T-helper 1 cell treated with Interleukin-12 subunit alpha and Interleukin-12 subunit beta and Interleukin-4 antibody, amounts not matched to agents 30 μg/mL and 1 μg/mL, for 36 hours (primary cell): ENCODE results near the gene RYR3.

Experiments used
- H3K27ac Mint-ChIP-seq: one replicate; pipeline ENCODE4 v1.8.0; 2021; ENCODE audit warnings: mild to moderate bottlenecking, mixed read lengths
- H3K27me3 Mint-ChIP-seq: one replicate; pipeline ENCODE4 v1.8.0; 2021; ENCODE audit warnings: low read depth, mixed read lengths
- H3K36me3 Mint-ChIP-seq: one replicate; pipeline ENCODE4 v1.8.0; 2021; ENCODE audit warnings: low read depth, mixed read lengths
- H3K4me1 Mint-ChIP-seq: one replicate; pipeline ENCODE4 v1.8.0; 2021; ENCODE audit warnings: low read depth, mixed read lengths
- H3K4me3 Mint-ChIP-seq: one replicate; pipeline ENCODE4 v1.8.0; 2021; ENCODE audit warnings: mild to moderate bottlenecking, moderate library complexity, mixed read lengths
- H3K9me3 Mint-ChIP-seq: one replicate; pipeline ENCODE4 v1.8.0; 2021; ENCODE audit warnings: mixed read lengths

RYR3 gene

DNA sequence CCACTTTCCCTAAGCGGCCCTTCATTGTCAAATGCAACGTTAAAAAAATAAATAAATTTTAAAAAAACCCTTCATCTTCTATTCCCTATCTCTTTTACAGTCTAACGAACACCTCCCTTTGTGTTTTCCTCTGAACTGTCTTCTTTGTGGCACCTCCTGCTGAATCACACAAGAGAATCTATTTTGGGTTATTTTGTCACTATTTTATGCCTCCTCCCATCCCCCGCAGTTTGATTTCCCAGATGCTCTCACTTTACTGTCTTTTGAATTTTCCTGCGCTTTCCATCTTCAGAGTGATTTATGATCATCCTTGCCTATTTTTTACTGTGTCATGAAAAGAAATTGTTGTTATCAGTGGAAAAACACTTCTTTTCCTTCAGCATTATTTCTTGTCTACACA is 32.5 kb downstream of the RYR3 start:
- Mint-ChIP-seq H3K36me3 (no peaks in the 10 kb centered on the region), H3K4me1 (no peaks in the 10 kb centered on the region), H3K4me3 (no peak overlapping the region), H3K27me3 (no peaks in the 10 kb centered on the region), H3K27ac (no peak overlapping the region), H3K9me3 (no peaks in the 10 kb centered on the region)

- Mint-ChIP-seq H3K27ac (no peak overlapping the region), H3K27me3 (no peaks in the 10 kb centered on the region), H3K9me3 (no peaks in the 10 kb centered on the region), H3K36me3 (no peaks in the 10 kb centered on the region), H3K4me1 (no peaks in the 10 kb centered on the region), H3K4me3 (no peak overlapping the region)
Observed at GRCh38 chr15:33344111-33344510, 33.3 kb downstream of the RYR3 start.

DNA sequence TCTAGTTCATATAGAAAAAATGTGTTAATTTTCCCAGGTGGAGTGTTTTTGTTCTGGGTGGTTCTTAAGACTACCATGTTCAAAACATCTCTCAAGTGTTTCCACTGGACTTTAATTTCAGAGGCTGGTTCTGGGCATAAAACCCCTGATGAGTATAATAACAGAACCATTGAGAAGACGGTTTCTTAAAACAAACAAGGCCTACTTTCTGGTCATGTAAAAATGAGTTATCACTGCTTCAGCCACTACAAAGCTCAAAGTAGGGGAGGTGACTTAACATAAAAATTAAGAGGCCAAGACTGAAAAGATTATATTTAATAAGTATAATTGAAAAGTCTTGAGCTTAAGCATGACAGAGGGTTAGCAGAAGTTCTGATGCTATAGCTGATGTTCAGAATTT is 33.8 kb downstream of the RYR3 start:
- Mint-ChIP-seq H3K4me3 (no peak overlapping the region), H3K4me1 (no peaks in the 10 kb centered on the region), H3K27me3 (no peaks in the 10 kb centered on the region), H3K9me3 (no peaks in the 10 kb centered on the region), H3K36me3 (no peaks in the 10 kb centered on the region), H3K27ac (no peak overlapping the region)

DNA sequence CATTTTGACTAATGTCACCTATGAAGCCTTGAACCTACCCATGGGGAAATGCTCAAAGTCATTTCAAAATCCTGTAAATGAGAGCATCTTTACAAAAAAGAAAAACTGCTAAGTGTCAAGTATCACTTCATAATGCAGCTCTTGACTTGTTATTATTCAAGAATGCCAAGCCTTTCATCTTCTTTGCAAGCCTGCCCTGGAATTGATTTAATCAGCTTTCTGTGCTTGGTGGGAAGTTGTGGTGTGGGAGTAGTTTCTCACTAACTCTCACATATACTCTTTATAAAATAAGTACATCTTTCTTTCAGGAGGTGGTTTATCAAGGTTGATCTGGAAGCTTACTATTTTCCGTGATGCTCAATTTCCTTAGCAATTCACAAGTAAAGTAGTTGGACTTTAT is 43.6 kb downstream of the RYR3 start:
- H3K4me3 Mint-ChIP-seq: no peak overlapping the region
- H3K36me3 Mint-ChIP-seq: no peaks in the 10 kb centered on the region
- no peaks in the 10 kb centered on the region for H3K27me3 Mint-ChIP-seq
- H3K9me3 Mint-ChIP-seq: no peaks in the 10 kb centered on the region
- H3K27ac Mint-ChIP-seq: no peak overlapping the region
- H3K4me1 Mint-ChIP-seq: no peaks in the 10 kb centered on the region

DNA sequence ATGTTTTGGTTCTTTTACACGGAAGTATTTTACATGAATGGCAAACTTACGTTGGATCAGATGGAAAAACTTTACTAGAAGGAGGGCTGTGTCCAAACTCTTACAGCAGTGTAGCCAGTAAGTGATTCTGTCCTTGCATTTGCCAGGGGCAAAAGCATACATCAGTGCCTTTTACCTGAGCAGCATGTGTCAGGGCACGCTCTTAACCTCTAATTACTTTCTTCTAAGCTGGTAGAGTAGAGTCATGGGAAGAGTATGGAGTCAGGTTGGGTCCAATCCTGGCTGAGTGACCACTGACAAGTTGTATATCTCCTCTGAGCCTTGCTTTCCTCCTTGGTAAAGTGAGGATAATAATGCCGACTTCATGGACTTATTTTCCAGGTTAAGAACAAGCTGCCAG is 47.1 kb downstream of the RYR3 start:
- Mint-ChIP-seq H3K4me3 (no peak overlapping the region), H3K4me1 (no peaks in the 10 kb centered on the region), H3K27ac (no peak overlapping the region), H3K9me3 (no peaks in the 10 kb centered on the region), H3K36me3 (no peaks in the 10 kb centered on the region), H3K27me3 (no peaks in the 10 kb centered on the region)

DNA sequence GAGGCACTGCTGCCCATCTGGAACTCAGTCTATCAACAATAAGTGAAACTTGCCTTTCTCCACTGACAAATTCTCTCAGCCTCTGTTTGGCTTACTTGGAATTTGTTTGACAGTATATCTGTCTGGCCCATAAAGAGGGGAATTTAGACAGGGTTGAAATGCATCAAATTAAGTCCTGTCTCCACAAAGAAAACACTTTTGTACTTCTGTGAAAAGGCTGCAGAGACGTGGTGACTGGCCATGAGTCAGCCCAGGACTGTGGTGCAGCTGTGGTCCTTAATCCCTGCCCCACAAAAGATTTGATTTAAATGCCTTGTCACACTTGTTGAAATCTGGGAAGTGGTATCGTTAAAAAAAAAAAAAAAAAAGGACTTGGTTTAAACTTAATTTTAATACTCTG is 47.5 kb downstream of the RYR3 start:
- Mint-ChIP-seq H3K4me1 (no peaks in the 10 kb centered on the region), H3K27me3 (no peaks in the 10 kb centered on the region), H3K4me3 (no peak overlapping the region), H3K27ac (no peak overlapping the region), H3K9me3 (no peaks in the 10 kb centered on the region), H3K36me3 (no peaks in the 10 kb centered on the region)

DNA sequence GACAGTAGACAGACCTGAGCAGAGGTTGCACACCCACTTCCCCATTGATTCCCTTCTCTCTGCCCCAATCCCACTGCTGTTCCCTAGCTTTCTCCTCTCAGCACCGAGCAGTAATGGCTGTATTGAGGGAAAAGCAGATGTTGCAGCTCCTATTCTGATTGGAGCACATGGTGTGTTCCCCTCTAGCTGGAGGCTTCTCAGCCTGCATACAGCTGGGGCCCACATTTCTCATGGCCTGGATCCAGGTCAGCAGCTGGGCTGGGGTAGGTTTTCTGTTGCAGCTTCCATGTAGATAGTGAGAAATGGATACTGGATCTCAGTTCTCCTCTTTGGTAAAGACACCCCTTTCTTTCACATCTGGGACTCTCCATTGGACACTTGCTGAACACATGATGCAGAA is 50.1 kb downstream of the RYR3 start:
- Mint-ChIP-seq H3K27me3 (no peaks in the 10 kb centered on the region), H3K4me1 (no peaks in the 10 kb centered on the region), H3K4me3 (no peak overlapping the region), H3K9me3 (no peaks in the 10 kb centered on the region), H3K27ac (no peak overlapping the region), H3K36me3 (no peaks in the 10 kb centered on the region)

DNA sequence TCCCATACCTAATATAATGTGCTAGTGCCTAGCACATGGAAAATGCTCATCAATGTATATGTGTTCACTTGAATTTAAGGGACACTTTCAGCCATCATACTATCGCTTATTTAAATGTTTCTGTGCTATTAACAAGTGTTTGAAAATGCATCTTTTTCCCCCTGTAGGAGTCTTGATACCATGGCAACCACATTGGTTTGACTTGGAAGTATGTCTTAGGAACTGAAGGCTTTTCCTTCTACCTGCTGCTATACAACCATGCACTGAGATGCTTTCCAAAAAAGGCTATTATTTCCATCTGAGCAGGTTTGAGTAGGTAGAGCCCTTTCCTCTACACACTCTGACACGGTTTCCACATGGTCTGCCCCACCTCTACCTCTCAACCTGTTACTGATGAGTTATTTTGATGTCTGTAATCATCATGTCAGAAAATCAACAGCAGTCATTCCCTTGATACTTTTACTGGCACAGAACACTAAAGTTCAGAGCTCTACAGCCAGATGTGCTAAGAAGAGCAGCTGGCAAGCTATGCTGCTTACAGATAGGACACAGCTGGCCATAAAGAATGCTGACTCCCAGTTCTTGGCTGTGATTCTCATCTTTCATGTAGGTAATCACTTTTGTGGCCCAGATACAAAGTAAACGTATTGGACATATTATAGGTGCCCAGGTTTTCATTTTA is 59.3 kb downstream of the RYR3 start:
- Mint-ChIP-seq H3K4me3 (no peak overlapping the region), H3K36me3 (no peaks in the 10 kb centered on the region), H3K9me3 (no peaks in the 10 kb centered on the region), H3K4me1 (no peaks in the 10 kb centered on the region), H3K27ac (no peak overlapping the region), H3K27me3 (peaks cover 8% of the 10 kb centered on the region)

GRCh38 chr15:33370623-33371020 is 59.9 kb downstream of the RYR3 start:
- Mint-ChIP-seq H3K4me3 (no peak overlapping the region), H3K4me1 (no peaks in the 10 kb centered on the region), H3K9me3 (no peaks in the 10 kb centered on the region), H3K27ac (no peak overlapping the region), H3K27me3 (peaks cover 8% of the 10 kb centered on the region), H3K36me3 (no peaks in the 10 kb centered on the region)

GRCh38 chr15:33371159-33371558 is 60.4 kb downstream of the RYR3 start:
- H3K27me3 Mint-ChIP-seq: peaks cover 8% of the 10 kb centered on the region
- no peak overlapping the region for H3K4me3 Mint-ChIP-seq
- no peak overlapping the region for H3K27ac Mint-ChIP-seq
- H3K36me3 Mint-ChIP-seq: no peaks in the 10 kb centered on the region
- H3K4me1 Mint-ChIP-seq: no peaks in the 10 kb centered on the region
- H3K9me3 Mint-ChIP-seq: no peaks in the 10 kb centered on the region

DNA sequence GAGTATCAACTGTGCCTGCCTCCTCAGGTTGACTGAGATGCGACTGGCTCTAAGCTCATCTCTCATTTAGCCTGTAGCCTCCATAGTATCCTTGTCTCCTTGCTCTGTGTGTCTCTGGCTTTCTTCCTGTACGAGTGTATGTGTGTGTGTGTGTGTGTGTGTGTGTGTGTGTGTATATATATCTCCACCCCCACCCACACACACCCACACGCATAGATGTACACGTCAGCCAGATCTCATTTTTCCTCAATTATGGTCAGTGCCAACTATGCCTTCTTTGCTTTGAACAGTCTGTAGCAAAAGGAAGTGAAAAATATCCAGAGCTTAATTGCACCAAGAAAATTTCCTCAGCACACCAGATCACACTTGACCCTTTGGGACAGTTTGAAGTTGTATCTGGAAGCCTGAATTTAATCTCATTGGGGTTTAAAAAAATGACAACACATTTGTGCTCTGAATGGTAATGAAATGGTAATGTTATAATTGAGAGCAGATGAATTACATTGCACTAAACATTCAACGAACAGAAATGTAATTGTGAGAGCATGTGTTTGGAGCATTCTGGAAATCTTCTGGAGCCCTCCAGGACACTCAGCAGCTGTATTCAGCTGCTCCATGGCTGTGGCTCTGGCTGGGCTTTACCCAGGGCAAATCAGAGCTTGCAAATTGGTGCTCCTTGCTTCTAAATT is 63.6 kb downstream of the RYR3 start:
- Mint-ChIP-seq H3K4me1 (no peaks in the 10 kb centered on the region), H3K4me3 (no peak overlapping the region), H3K9me3 (no peaks in the 10 kb centered on the region), H3K36me3 (no peaks in the 10 kb centered on the region), H3K27me3 (peaks cover 4% of the 10 kb centered on the region), H3K27ac (no peak overlapping the region)

DNA sequence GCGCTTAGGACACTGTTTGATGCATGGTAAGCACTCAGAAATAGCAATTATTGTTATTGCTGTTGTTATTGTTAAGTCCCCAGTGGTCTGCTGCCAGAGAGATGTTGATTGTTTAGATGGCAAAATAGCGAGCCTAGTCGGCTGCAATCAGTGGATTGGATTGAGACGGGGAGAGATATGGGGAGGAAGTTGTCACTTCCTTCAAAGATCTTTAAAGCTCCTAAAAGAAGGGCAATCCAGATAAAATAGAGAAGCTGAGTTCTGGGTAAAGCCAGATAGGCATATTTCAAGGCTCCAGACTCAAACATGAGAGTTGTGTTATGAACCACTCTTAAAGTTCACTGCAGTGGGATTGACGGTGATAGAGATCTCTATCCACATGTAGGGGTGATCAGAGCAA is 64.5 kb downstream of the RYR3 start:
- H3K27me3 Mint-ChIP-seq: peaks cover 4% of the 10 kb centered on the region
- H3K27ac Mint-ChIP-seq: no peak overlapping the region
- H3K36me3 Mint-ChIP-seq: no peaks in the 10 kb centered on the region

DNA sequence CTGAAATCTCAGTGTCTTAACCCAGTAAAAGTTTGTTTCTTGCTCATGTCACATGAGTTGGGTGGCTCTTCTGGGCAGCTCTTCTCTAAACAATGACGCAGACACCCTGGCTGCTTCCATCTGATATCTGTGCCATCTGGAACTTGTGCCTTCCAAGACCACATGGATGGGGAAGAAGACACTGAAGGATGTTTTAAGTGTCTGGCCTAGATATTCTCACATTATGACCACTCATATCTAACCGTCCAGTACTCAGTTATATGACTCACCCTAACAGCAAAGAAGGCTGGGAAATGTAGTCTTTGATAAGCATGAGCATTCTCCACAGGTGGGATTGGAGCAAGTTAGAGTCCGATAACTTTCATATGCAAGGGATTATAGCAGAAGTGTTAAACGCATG is 66.4 kb downstream of the RYR3 start:
- no peaks in the 10 kb centered on the region for H3K9me3 Mint-ChIP-seq
- H3K27ac Mint-ChIP-seq: no peak overlapping the region
- H3K4me1 Mint-ChIP-seq: no peaks in the 10 kb centered on the region
- peaks cover 4% of the 10 kb centered on the region for H3K27me3 Mint-ChIP-seq
- H3K36me3 Mint-ChIP-seq: no peaks in the 10 kb centered on the region
- H3K4me3 Mint-ChIP-seq: no peak overlapping the region

More for the DNA sequence above, 64.5 kb downstream of the RYR3 start:
- no peak overlapping the region for H3K4me3 Mint-ChIP-seq
- H3K4me1 Mint-ChIP-seq: no peaks in the 10 kb centered on the region
- no peaks in the 10 kb centered on the region for H3K9me3 Mint-ChIP-seq

GRCh38 chr15:33378866-33379480 is 68.2 kb downstream of the RYR3 start:
- no peaks in the 10 kb centered on the region for H3K9me3 Mint-ChIP-seq
- H3K27ac Mint-ChIP-seq: no peak overlapping the region
- no peaks in the 10 kb centered on the region for H3K36me3 Mint-ChIP-seq
- H3K4me3 Mint-ChIP-seq: no peak overlapping the region
- peaks cover 4% of the 10 kb centered on the region for H3K27me3 Mint-ChIP-seq
- H3K4me1 Mint-ChIP-seq: no peaks in the 10 kb centered on the region

DNA sequence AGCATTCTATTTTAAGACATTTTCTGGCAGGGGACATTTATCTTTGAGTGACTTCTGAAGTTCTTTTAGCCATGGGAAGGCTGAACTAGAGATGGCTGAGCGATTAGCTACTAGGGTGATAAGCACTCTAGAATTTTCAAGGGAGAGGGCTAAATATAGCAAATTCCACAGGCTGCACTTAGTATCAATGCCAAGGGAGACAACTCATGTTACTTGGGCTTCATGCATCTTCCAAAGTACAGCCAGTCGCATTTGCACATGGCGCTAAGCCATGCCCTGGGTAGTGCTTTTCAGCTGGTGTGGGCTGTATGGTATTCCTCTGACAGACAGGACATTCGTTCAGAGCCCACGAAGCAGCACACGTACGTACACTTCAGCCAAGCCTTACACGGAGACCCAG is 69.6 kb downstream of the RYR3 start:
- Mint-ChIP-seq H3K27me3 (no peaks in the 10 kb centered on the region), H3K9me3 (no peaks in the 10 kb centered on the region), H3K4me1 (no peaks in the 10 kb centered on the region), H3K36me3 (no peaks in the 10 kb centered on the region), H3K27ac (no peak overlapping the region), H3K4me3 (no peak overlapping the region)
